Kidney (tissue), 14 donors: ENCODE results near the gene FAM170B. TPM values are rescaled to one million over a fixed set of nuclear protein-coding genes. Genes with fewer than 3 reads are reported as not detected.

Experiments
- DNase-seq, 5 donors: peaks; one replicate each; pipeline ENCODE4 v3.0.0-alpha.2; 2013 to 2020
- FAIRE-seq: peaks from 2 replicates; lab custom pipeline; 2012; peaks lifted over from hg19 to GRCh38; lab: Jason Lieb, UNC
- H3K27ac ChIP-seq, 2 donors: one replicate each; pipeline ENCODE4 v1.7.0; 2013; ENCODE audit warnings: low read depth in 2 of 2, low read length in 2 of 2, inconsistent platforms in 1 of 2
- H3K27me3 ChIP-seq: one replicate; pipeline ENCODE4 v1.7.1; 2013; ENCODE audit warnings: low read length, inconsistent platforms; ENCODE audit not compliant: control insufficient read depth, insufficient read depth
- H3K36me3 ChIP-seq, 3 donors: one replicate each; pipeline versions ENCODE4 v1.7.0 to v1.7.1; 2013; ENCODE audit warnings: low read length in 3 of 3, control low read depth in 1 of 3, inconsistent platforms in 1 of 3; ENCODE audit not compliant: insufficient read depth in 3 of 3, control insufficient read depth in 2 of 3
- H3K4me1 ChIP-seq, 3 donors: one replicate each; pipeline versions ENCODE4 v1.7.0 to v1.7.1; 2013; ENCODE audit warnings: low read length in 3 of 3, inconsistent platforms in 1 of 3, low read depth in 1 of 3; ENCODE audit not compliant: control insufficient read depth in 2 of 3, insufficient read depth in 2 of 3
- H3K4me3 ChIP-seq, 3 donors: one replicate each; pipeline versions ENCODE4 v1.7.0 to v1.8.1; 2013; ENCODE audit warnings: low read length in 3 of 3, control low read depth in 1 of 3, inconsistent platforms in 1 of 3
- H3K9ac ChIP-seq, 3 donors: one replicate each; pipeline versions ENCODE4 v1.7.0 to v1.7.1; 2013; ENCODE audit warnings: low read length in 3 of 3, control low read depth in 1 of 3, inconsistent platforms in 1 of 3
- H3K9me3 ChIP-seq, 3 donors: one replicate each; pipeline versions ENCODE4 v1.7.0 to v1.7.1; 2013; ENCODE audit warnings: low read length in 3 of 3, control low read depth in 1 of 3, inconsistent platforms in 1 of 3; ENCODE audit not compliant: control insufficient read depth in 2 of 3, insufficient read depth in 1 of 3
- CTCF ChIP-seq: IDR thresholded peaks from 3 replicates; pipeline ENCODE4 v1.5.1; 2012; ENCODE audit warnings: mild to moderate bottlenecking, moderate library complexity, borderline replicate concordance; ENCODE audit not compliant: insufficient read depth; ENCODE audit errors: extremely low read depth
- intact Hi-C: fragments of 100-400 bp; cut with DNase I; formaldehyde crosslinking; loops from one replicate; pipeline ENCODE4 v1.11.1; 2022
- polyA plus RNA-seq: library from polyadenylated mRNA; stranded (reverse); fragments of 350-450 nt; fragmentation: Illumina TruSeq; extraction: RNeasy Lipid Tissue Mini Kit (QIAGEN cat#74804); gene quantifications from one replicate; pipeline ENCODE4 v1.2.3, GENCODE V29; 2014; ENCODE audit warnings: low read depth, low replicate concordance; ENCODE audit not compliant: insufficient read depth
- total RNA-seq: library from RNA; stranded (reverse); fragmentation: NEBNext Ultra II Directional; extraction: Animal tissue kit (Norgen Biotek cat#: 25700); gene quantifications from one replicate; pipeline ENCODE4 v1.2.1, GENCODE V29; 2021
- donor health status: control.
- donor health status: control.
- donor health status: control.
- donor health status: control.
- donor health status: control.
- donor health status: DM: yes; HTN: yes; CAD: no.
- donor health status: Normal renal cell carcinoma (clear cell type).

Gene FAM170B
- total and polyA plus RNA-seq, 2 donors from 2014 or later = not detected

- Histone ChIP-seq H3K27me3 (no peaks in the 10 kb centered on the region), H3K9ac (no peak overlapping the region), H3K27ac (no peak overlapping the region), H3K9me3 (no peaks in the 10 kb centered on the region), H3K4me3 (no peak overlapping the region), H3K36me3 (no peaks in the 10 kb centered on the region), H3K4me1 (peaks cover 0 to 3% (median 2%) of the 10 kb centered on the region in 3 donors)
- TF ChIP-seq CTCF = no peak
- no peak for FAIRE-seq
- intact Hi-C loops = no loop called here
- no peak for DNase-seq
Observed at GRCh38 chr10:49134327-49134726, 506 bp upstream of the FAM170B start.

DNA sequence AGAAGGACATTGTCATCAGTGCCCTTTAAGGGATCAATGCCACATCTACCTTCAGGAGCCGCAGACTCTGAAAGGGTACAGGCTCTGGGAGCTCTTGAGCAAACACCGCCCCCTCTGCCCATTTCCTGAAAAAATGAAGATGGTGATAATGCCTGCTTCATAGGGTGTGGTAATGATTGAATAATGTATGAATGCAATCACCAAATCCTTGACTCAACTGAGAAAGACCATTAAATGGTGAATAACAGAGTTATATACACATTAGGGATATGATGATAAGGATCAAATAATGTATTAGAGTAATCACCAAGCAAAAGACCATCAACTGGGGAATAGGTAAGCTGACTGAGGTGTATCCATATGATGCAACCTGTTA is 1.5 kb downstream of the FAM170B start:
- FAIRE-seq (no peak), DNase-seq (no peak)
- no peak for TF ChIP-seq CTCF
- Histone ChIP-seq H3K9ac (no peak overlapping the region), H3K36me3 (no peaks in the 10 kb centered on the region), H3K27me3 (no peaks in the 10 kb centered on the region), H3K4me3 (no peak overlapping the region), H3K27ac (no peak overlapping the region), H3K4me1 (peaks cover 0 to 3% (median 0%) of the 10 kb centered on the region in 3 donors), H3K9me3 (no peaks in the 10 kb centered on the region)
- intact Hi-C loops = no loop called here

DNA sequence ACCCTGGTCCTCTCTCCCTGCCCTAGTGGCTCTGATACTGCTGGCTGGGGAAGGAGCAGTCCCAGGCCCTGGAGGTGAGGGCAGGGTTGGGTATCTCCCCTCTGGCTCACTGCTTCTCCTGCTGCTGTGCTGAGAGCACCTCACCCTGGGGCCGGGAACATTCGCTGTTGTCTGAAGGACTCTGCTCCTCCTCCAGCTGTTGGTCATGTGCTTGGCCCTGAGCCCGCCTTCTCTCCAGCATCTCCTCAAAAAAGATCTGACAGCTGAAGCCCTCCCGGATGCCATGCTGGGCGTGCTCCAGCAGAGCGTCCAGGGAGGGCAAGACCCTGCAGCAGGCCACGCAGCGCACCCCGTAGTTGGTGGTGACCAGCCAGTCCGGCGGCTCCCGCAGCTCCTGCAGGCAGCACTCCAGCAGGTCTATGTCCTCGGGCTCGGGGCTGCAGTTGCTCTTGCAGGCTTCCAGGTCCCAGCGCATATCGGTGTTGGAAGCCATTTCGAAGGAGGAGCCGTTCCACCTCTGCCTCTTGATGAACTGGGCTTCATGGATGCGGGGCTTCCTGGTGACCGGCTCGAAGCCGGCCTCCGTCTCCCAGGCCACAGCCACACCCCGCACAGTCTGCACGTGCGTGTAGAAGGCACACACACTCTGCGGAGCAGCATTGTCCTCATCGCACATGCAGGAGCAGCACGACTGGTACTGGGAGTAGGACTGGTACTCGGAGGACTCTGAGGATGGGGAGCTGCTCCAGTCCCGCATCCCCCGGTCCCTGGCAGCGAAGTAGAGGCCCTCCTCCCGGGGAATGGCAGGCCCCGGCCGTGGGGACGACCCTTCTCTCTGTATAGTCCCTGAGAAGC is 2.1 kb downstream of the FAM170B start:
- Histone ChIP-seq H3K9me3 (no peaks in the 10 kb centered on the region), H3K4me1 (peaks cover 0 to 3% (median 0%) of the 10 kb centered on the region in 3 donors), H3K4me3 (no peak overlapping the region), H3K27me3 (no peaks in the 10 kb centered on the region), H3K36me3 (no peaks in the 10 kb centered on the region), H3K27ac (no peak overlapping the region), H3K9ac (no peak overlapping the region)
- TF ChIP-seq CTCF = no peak
- FAIRE-seq = no peak
- no peak for DNase-seq
- intact Hi-C loops = no loop called here
